ENCODE data around the gene MCM6.
"Not testable (repeated sequence)": the region's sequence is repeated elsewhere in the genome, so short reads cannot be mapped to it uniquely, and the experiment has no call there.

The MCM6 gene

DNA sequence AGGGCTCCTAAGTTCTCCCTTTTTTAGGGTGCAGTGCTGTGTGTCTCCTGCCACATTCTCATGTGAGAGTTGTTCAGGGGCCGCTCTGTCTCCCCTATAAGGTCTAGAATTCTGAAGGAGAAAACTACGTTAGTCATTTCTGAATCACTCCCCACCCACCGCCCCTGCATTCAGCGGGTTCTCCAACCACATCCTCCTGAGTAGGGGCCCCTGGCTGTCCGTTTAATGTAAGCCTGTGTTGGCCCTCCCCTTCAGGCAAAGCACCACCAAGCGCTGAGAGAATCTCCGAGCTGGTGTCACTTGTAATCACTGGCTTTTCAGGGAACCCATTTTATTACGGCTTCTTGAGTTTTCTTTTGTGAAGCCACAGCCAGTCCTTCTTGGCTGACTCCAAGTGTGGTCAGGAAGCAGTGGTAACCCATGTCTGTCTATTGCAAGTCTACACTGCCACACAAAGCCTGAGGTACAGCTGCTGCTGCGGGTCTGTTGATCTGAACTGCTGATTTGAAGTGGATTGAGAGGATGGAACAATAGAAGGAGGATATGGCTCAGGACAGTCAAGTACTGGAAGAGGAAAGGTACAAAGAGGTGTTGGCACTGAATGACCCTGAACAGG, 56.1 kb downstream of the MCM6 start:
- DNase-seq (ENCODE audit: low spot score) = no peak

DNA sequence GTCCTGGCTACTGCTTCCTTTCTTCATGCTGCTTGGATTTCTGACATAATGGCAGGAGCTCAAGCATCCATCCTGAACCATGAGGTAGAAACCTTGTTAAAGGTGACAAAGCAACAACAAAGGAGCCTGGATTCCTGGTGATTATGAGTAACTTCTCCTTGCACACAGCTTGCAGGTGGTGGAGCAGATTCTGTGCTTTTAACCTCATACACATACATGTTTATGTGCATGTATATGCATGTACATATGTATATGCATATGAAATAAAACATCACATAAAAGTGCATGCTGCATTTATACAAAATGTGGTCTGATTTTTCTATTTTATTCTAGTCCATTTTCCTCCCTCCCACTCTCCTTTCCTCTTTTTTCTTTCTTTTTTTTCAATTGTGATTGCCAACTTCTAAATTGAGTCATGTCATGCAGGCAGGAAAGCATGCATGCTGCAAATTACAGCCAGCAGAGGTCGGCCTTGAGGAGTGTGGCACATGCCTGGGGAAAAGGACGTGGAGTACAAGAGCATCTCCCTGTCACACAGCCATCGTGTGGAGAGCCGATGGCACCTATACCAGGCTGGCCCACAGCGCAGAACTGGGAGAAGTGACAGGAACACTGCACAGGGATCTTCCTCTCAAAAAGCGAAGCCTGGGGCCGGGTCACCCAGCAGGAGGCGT, 57.2 kb downstream of the MCM6 start:
- DNase-seq (ENCODE audit: low spot score) = no peak

DNA sequence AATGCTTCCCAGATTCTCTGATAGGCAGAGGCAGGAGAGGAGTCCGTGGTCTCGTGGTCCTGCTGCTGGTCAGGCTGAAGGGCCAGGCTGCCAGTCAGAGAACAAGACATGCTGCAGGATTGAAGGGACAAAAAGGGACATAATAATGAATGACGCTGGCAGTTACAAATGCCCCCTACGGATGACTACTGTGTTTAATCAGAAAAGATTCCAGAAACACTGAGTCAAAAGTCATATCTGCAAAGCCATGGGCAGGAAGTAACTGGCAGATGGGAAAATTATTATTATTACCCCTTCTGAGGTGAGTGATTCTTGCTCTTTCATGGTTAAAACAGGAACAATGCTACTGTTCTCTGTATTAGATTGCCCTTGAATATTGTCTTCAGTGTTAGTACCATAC, 58.3 kb downstream of the MCM6 start:
- DNase-seq (ENCODE audit: low spot score) = no peak

DNA sequence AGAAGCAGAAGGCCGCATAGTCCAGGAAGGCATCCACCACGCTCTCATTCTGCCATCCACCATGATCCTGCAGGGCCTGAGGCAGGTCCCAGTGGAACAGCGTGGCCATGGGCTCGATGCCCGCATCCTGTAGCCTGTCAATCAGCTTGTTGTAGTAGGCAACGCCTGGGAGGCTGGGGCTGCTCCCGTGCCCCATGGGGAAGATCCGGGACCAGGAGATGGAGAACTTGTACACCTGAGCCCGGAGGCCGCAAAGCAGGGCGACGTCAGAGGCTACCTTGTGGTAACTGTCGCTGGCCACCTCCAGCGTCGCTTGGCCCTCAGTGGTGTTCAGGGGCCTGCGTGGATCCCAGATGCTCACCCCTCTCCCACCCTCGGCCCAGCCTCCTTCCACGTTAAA, 58.8 kb downstream of the MCM6 start:
- no peak for DNase-seq (ENCODE audit: low spot score)

DNA sequence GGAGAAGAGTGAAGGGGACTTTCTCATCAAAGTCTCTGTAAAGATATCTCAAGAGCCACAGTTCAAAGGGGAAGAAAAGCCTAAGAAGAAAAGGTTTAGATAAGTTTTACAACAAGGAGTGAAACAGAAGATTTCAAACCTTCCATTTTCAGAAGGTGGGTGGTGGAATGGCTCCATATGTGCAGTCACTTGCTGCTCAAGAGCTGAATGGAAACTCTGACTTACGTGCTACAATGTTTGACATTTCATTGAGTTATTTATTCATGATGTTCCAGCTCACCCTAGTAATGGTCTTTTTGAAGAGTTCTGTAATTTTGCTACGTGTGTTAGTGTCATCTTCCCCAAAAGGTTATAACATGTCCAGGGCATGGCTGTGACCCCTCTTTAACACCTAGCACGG, 61.0 kb downstream of the MCM6 start:
- DNase-seq (ENCODE audit: low spot score) = no peak

DNA sequence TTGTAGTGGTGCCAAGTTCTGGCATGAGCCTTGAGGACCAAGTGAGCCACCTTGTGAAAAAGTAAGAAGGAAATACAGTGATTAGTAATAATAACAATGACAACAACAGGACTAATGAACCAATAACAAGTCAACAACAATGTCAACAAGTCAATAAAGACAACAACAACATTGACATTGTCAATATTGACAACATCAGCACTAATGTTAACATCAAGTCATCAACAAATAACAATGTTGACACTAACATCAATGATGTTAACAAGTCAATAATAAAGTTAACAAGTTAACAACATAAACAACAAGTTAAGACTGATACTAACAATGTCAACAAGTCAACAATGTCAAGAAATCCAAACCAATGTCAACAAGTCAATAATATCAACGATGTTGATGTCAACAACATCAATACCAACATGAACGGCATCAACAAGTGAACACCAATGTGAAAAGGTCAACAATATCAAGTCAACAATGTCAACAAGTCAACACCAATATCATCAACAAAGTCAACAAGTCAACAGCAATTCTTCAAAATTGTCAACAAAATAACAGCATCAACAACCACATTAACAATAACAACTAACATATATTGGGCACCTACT, 63.2 kb downstream of the MCM6 start:
- DNase-seq (ENCODE audit: low spot score) = no peak

DNA sequence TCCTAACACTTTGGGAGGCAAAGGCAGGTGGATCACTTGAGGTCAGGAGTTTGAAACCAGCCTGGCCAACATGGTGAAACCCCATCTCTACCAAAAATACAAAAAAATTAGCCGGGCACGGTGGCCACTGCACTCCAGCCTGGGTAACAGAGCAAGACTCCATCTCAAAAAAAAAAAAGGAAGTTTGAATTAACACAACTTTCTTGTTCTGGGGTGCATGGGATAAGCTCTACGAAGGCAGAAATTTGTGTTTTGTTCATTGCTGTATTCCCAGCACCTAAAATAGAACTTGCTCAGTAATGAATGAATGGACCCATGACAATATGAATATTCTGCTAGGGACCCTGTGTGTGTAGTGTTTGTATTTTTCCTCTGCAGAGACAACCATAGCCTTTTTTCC, 68.4 kb downstream of the MCM6 start:
- not testable (repeated sequence) for DNase-seq (ENCODE audit: low spot score)

DNA sequence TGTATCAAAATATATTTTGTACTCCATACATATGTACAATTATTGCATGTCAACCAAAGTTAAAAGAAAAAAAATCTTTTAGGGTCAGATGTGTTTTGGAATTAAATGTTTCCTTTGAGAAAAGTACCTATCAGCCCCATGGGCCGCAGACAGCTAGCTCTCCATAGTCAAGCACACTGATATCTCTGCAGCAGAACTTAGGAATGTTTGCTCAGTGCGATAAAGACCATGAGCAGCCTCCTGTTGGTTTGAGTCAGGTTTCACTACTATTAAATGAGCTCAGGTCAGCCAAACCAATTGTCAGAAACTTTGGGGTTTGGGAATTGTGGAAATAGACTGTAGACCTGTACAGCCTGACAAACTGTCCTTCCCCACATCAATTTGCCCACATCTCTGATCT, 73.0 kb downstream of the MCM6 start:
- no peak for DNase-seq (ENCODE audit: low spot score)

DNA sequence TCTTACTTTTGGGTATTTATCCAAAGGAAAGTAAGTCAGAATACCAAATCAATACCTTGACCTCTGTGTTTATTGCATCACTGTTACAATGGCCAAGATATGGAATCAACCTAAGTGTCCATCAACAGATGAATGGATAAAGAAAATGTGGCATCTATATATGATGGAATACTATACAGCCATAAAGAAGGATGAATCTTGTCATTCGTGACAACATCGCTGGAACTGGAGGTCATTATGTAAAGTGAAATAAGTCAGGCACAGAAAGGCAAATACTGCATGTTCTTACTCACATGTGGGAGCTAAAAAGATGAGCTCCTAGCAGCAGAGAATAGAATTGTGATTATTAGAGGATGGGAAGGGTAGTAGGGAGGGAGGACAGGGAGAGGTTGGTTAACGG, 73.9 kb downstream of the MCM6 start:
- DNase-seq (ENCODE audit: low spot score) = no peak

DNA sequence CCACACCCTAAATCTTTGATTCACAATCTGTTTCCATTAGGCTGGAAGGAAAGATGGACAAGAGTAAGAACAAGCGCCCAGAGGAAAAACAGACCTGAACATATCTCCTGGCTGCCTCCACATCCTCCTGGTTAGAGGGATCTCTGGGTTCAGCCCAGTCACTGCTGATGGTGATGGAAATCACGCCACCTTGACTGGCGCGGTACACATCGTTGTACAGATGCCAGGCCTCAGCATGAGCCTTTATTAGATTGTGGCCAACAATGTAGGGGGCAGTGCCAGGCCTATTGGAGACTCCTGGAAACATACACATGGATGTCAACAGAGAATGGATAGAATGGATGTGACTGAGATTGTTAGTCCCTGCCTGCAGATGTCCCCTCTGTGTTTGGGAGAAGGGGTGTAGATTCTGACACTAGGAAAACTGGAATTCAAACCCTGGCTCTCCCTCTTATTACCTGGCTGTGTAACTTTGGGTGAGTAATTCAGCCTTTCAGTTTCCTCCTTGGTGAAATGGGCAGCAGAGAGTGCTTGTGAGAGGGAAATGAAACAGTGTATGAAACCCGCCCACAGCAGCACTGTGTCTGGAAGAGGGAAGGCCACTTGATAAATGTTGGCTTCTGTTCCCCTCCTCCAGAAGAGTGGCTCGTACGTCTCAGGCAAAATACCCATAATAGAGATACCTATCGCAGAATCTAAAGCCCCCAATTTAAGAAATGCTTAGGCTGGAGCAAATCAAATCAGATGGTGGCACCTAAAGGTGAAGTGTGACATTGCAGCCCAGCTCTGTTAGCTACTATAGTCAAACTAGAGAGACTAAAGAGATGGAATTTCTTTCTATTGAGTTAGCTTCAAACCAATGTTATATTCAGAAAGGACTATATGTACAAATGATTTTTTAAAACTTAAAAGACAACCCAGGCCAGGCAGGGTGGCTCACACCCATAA, 75.5 kb downstream of the MCM6 start:
- no peak for DNase-seq (ENCODE audit: low spot score)

DNA sequence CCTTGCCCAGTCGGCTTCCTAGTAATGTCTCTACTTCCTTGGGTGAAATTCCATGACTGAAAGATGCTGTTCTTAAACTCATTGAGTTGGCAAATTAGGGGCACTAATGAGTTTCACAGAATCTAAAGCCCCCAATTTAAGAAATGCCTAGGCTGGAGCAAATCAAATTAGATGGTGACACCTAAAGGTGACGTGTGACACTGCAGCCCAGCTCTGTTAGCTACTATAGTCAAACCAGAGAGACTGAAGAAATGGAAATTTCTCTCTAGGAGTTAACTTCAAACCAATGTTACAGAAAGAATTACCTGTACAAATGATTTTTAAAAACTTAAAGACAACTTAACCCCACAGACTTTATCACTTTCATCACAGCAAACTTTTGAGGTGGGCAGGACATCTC, 76.5 kb downstream of the MCM6 start:
- no peak for DNase-seq (ENCODE audit: low spot score)

DNA sequence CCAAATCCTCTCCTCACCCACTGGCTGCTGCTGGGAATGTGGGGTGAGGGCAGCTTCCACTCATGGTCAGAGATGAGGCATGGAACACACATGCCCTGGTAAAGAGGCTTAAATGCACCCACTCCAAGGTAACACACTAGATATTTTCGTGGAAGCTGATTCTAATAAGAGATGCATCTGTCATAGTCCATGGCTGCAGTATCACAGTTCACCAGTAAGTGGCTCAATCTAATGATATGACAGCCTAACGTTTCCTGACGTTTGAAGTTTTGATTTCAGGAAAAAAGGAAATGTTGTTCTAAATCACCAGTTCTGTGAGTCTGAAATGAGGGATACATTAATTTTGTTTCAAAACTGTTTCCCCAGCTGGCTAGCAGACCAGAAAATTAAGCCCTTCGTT, 77.5 kb downstream of the MCM6 start:
- no peak for DNase-seq (ENCODE audit: low spot score)

DNA sequence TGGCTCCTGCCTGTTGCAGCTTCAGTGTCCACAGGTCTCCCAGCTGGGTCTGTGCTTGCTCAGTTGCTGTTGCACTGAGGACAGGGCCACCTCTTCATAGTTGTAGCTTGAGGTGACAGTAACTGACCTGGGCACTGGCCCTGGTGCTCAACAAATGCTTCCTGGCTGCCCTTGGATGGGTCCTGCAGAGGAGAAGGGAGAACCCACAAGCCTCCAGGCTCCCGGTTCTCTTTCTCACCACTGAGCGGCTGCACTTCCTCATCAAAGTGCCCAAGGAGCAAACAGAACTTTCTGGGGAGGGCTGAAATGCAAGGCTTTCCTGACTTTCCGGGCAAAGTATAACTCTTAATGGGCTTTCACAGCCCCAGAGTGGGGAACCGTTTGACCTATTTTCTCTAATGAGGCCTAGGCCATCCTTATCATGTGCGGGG, 78.0 kb downstream of the MCM6 start:
- no peak for DNase-seq (ENCODE audit: low spot score)

DNA sequence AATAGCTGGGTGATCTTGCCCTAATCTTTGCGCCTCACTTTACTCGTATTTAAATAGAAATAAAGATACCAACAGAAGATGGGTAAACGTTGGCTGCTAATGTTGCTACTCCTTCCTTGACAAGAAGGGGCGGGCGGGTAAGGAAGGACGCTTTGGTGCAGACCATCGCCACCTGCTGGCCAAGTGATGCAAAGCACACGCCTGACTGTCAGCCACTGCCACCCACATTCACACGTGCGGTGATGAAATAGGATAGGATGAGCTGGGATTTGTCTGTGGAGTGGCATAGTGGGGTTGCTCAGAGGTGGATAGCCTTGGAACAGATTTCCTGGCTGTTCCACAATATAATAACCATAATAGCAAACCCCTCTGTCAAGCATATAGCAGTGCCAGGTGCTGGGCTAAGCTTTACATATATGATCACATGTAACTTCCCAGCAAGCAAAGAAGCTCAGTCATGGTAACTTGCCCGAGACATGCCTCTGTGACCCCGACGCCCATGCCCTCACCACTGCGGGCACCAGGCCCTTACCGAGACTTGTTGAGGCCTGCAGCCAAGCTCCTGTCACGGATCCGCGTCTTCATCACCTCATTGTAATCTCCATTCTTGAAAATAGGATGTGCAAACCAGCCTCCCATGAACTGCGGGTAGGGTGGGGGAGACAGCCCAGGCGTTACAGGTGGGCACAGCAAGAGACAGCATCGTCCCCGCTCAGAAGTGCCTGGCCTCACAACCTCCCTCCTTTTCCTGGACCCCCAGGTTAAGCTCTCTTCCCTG, 78.6 kb downstream of the MCM6 start:
- DNase-seq (ENCODE audit: low spot score) = no peak

DNA sequence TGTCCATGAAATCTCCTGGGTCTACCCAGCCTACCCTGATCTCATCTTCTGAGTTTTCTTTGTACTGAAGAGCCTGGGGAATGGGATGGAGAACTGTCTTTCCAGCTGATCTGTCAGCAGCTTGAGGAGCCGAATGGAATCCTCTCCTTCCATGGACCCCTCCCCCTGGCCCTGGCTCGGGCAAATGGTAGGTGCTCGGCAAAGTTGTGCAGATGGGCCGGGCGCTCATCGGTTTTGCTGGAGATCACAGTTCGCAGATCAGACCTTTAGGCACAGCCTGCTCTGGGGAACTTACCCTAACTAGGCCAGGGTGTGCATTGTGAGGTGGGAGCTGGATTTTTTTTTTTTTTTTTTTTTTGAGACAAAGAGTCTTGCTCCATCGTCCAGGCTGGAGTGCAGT, 79.6 kb downstream of the MCM6 start:
- DNase-seq (ENCODE audit: low spot score) = no peak

DNA sequence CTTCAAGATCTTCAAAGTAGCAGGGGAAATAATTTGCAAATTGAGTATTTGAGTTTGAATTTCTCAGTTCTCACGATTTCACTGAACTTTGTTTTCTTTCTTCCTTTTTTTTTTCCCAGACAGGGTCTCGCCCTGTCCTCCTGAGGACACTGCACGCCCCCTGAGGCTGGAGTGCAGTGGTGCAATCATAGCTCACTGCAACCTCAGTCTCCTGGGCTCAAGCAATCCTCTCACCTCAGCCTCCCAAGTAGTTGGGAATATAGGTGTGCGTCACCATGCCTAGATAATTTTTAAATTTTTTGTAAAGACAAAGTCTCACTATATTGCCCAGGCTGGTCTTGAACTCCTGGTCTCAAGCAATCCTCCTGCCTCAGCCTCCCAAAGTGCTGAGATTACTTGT, 80.6 kb downstream of the MCM6 start:
- not testable (repeated sequence) for DNase-seq (ENCODE audit: low spot score)

DNA sequence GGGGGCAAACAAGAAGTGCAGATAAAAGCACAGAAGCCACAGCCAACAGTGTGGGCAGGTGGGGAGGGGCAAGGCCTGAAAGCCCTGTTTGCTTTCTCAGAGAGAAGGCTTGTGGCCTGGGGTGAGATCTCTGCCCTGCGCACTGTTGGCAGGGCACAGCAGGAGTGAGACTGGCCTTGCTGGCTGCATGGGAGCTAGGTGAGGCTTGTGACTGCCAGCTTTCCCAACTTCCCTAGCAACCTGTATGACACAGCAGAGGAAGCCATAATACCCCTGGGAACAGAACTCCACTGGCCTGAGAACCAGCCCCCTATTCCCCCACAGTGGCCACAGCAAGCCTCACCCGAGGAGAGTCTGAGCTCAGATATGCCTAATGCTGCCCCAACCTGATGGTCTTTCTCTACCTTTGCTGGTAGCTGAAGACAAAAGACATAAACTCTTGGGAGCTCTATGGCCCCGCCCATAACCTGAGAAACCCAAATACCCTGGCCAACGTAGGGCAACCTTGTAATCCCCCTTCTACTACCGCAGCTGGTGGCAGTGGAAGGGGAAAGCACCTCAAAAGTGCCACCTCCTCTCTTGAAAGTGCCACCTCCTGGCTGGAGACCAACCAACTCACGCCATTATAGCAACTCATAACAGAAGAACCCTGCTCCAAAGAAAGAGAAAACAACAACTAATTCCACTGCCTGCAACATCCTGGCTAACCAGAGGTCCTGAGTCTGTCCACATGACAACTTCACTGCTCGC, 83.7 kb downstream of the MCM6 start:
- no peak for DNase-seq (ENCODE audit: low spot score)

DNA sequence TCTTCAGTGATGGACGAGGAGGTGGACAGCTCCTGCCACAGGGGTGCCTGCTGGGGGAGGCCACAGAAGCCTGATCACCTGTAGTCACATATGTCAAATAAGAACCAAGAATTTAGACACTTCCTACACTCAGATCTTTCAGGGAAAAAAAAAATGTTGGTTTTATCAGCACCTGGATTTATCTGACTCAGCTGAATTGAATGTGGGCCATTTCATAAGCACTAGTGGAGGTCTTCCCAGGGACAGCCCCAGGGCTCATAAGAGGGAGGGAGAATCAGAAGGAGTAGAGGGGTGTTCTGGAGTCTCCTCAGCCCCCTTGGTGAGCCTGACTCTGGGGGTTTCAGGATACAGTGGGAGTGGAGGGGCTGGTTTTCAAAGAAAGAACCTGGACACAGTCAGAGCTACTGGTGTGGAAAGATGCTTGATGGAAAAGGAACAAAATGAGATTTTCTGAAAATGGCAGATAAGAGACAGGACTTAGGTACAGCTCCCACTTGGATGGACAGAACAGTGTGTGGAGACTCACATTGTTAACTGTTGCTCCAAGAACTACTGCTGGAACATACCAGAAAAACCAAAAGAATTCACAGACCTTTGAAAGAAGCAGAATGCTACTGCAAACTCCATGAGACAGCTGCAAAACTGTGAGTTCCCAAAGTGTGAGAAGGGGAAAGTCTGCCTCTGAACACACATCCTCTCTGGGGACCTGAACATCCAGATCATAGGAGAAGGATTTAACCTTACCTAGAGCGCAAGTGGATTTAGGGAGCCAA, 84.6 kb downstream of the MCM6 start:
- DNase-seq (ENCODE audit: low spot score) = no peak

DNA sequence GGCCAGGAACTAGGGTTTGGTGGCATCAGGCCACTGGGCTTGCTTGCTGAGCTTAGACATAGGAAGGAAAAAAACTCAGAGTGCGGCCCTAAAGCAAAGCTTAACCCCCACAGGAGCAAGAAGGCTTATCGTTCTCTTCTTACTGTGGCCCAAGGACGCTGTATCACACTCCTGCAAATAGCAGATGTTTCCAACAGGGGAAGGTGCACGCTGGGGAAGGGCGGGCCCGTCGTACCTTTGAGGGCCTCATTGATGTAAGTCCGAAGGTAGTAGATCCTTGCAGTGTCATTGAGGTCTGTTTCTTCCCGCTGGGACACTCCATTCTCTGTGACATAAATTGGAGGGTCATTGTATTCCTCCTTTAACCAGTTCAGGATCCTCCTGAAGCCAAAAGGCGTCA, 85.8 kb downstream of the MCM6 start:
- no peak for DNase-seq (ENCODE audit: low spot score)
